CD14-positive monocyte (primary cell): ENCODE measurements around the gene EXD2. TPM values are rescaled to one million over a fixed set of nuclear protein-coding genes. Genes with fewer than 3 reads are reported as not detected.

Experiments used
- DNase-seq, 3 donors: peaks; one replicate each; pipeline ENCODE4 v3.0.0-alpha.2; 2011 to 2022
- H2AFZ ChIP-seq: 2 replicates; pipeline ENCODE4 v1.6.0; 2012; ENCODE audit warnings: mild to moderate bottlenecking, low read depth, low read length, inconsistent platforms; ENCODE audit not compliant: insufficient read depth, poor library complexity, severe bottlenecking
- H3K27ac ChIP-seq, 2 donors: 1 replicate in 1 of 2; 2 replicates in 1 of 2; pipeline ENCODE4 v1.5.1; 2012 to 2013; ENCODE audit warnings: low read length in 2 of 2, control low read depth in 1 of 2, inconsistent platforms in 1 of 2, low read depth in 1 of 2, mild to moderate bottlenecking in 1 of 2
- H3K27me3 ChIP-seq, 2 donors: one replicate each; pipeline versions ENCODE4 v1.6.0 to v1.6.1; 2011 to 2013; ENCODE audit warnings: low read length in 2 of 2; ENCODE audit not compliant: control insufficient read depth in 2 of 2, insufficient read depth in 2 of 2
- H3K36me3 ChIP-seq, 2 donors: replicated peaks in 1 of 2; 1 replicate in 1 of 2; 2 replicates in 1 of 2; pipeline versions ENCODE4 v1.5.1 to v1.6.1; 2012 to 2013; ENCODE audit warnings: low read length in 2 of 2, control low read depth in 1 of 2, inconsistent platforms in 1 of 2, mild to moderate bottlenecking in 1 of 2; ENCODE audit not compliant: insufficient read depth in 2 of 2, control insufficient read depth in 1 of 2
- H3K4me1 ChIP-seq, 2 donors: 1 replicate in 1 of 2; 2 replicates in 1 of 2; pipeline versions ENCODE4 v1.5.1 to v1.6.1; 2012 to 2013; ENCODE audit warnings: low read length in 2 of 2, control low read depth in 1 of 2, inconsistent platforms in 1 of 2, mild to moderate bottlenecking in 1 of 2, moderate library complexity in 1 of 2; ENCODE audit not compliant: insufficient read depth in 2 of 2, control insufficient read depth in 1 of 2
- H3K4me2 ChIP-seq: replicated peaks from 2 replicates; pipeline ENCODE3; 2012; ENCODE audit warnings: low read length, moderate library complexity, mild to moderate bottlenecking; ENCODE audit not compliant: poor library complexity, severe bottlenecking; ENCODE audit errors: extremely low read depth
- H3K4me3 ChIP-seq, 3 experiments: fragments of 200-600 bp in 1 of 3; sonication (generic) in 1 of 3; replicated peaks in 1 of 3; 1 replicate in 2 of 3; 2 replicates in 1 of 3; pipeline ENCODE4 v1.5.1; 2011 to 2013; ENCODE audit warnings: low read length in 3 of 3, mild to moderate bottlenecking in 3 of 3, control low read depth in 2 of 3, low read depth in 2 of 3, inconsistent platforms in 1 of 3, moderate library complexity in 1 of 3
- H3K79me2 ChIP-seq: 2 replicates; pipeline ENCODE4 v1.6.0; 2012; ENCODE audit warnings: mild to moderate bottlenecking, control low read depth, inconsistent platforms, low read length, moderate library complexity; ENCODE audit not compliant: insufficient read depth
- H3K9ac ChIP-seq: 2 replicates; pipeline ENCODE4 v1.6.0; 2017; ENCODE audit warnings: low read length, mild to moderate bottlenecking; ENCODE audit not compliant: insufficient read depth, poor library complexity, severe bottlenecking
- H3K9me3 ChIP-seq, 2 donors: replicated peaks in 1 of 2; 1 replicate in 1 of 2; 2 replicates in 1 of 2; pipeline versions ENCODE4 v1.5.1 to v1.6.1; 2012 to 2013; ENCODE audit warnings: low read length in 2 of 2, control low read depth in 1 of 2; ENCODE audit not compliant: control insufficient read depth in 1 of 2, insufficient read depth in 1 of 2
- H4K20me1 ChIP-seq: 2 replicates; pipeline ENCODE4 v1.6.0; 2012; ENCODE audit warnings: mild to moderate bottlenecking, low read length, control low read depth, moderate library complexity; ENCODE audit not compliant: insufficient read depth
- H3K27ac Mint-ChIP-seq, 7 donors: one replicate each; pipeline ENCODE4 v1.8.0; 2020; ENCODE audit warnings: mild to moderate bottlenecking in 7 of 7, mixed read lengths in 7 of 7, moderate library complexity in 6 of 7, inconsistent platforms in 2 of 7
- H3K27me3 Mint-ChIP-seq, 3 donors: one replicate each; pipeline ENCODE4 v1.8.0; 2021 to 2022; ENCODE audit warnings: low read depth in 3 of 3, mild to moderate bottlenecking in 3 of 3, mixed read lengths in 3 of 3, moderate library complexity in 3 of 3, inconsistent platforms in 1 of 3
- H3K36me3 Mint-ChIP-seq, 2 donors: one replicate each; pipeline ENCODE4 v1.8.0; 2020; ENCODE audit warnings: mixed read lengths in 2 of 2, inconsistent platforms in 1 of 2, mild to moderate bottlenecking in 1 of 2
- H3K4me1 Mint-ChIP-seq: one replicate; pipeline ENCODE4 v1.8.0; 2020; ENCODE audit warnings: mild to moderate bottlenecking, mixed read lengths
- H3K4me3 Mint-ChIP-seq, 2 donors: one replicate each; pipeline ENCODE4 v1.8.0; 2020; ENCODE audit warnings: mild to moderate bottlenecking in 2 of 2, mixed read lengths in 2 of 2, moderate library complexity in 1 of 2
- H3K9me3 Mint-ChIP-seq, 7 donors: one replicate each; pipeline ENCODE4 v1.8.0; 2020 to 2022; ENCODE audit warnings: mixed read lengths in 7 of 7, mild to moderate bottlenecking in 6 of 7, moderate library complexity in 6 of 7, inconsistent platforms in 2 of 7
- WGBS: methylation state at CpG from one replicate; pipeline ENCODE4 v1.1.5; 2013; ENCODE audit warnings: missing lambda C conversion rate; ENCODE audit not compliant: insufficient coverage; 5-methylcytosine and 5-hydroxymethylcytosine counted together
- intact Hi-C, 2 donors: fragments of 100-400 bp; cut with micrococcal nuclease; formaldehyde crosslinking; loops; one replicate each; pipeline versions ENCODE4 v1.15.0 to v1.15.1; 2023
- polyA plus RNA-seq, 3 donors: library from polyadenylated mRNA; depleted of rRNA in 1 of 3; unstranded in 2 of 3; stranded (reverse) in 1 of 3; fragments of 300-500 nt in 2 of 3; fragments of >200 nt in 1 of 3; fragmentation: Illumina TruSeq in 2 of 3; gene quantifications; 1 replicate in 2 of 3; 2 replicates in 1 of 3; pipeline ENCODE4 v1.2.3, GENCODE V29; 2012 to 2021
- TF ChIP-seq, protein P1 (sequence below): fragments of 200-600 bp; IDR thresholded peaks from one replicate; pipeline ENCODE4 v1.8.0; 2022; ENCODE audit warnings: antibody characterized with exemption, mild to moderate bottlenecking

The EXD2 gene
- polyA plus RNA-seq, 3 donors, result 2.3 to 4.0 (median 3.1) TPM

DNA sequence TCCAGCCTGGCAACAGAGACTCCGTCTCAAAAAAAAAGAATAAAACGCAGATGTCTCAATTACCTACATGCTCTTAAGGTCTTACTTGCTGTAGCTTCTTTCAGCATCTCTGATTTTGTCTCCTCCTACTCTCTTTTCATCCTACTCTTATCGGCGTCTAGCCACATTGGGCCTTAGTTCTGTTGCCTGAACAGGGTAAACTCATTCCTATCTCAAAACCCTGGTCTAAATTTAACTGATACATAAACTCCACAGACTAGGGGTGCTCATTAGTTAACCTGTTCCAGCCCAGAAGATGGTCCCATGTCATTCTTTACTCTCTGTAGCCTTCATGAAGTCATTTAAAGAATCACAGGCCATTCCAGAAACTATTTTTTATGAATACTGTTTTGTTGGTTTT is 33.6 kb downstream of the EXD2 start:
- Histone ChIP-seq H3K4me3 (no peak overlapping the region), H3K4me1 (no peaks in the 10 kb centered on the region), H3K9me3 (no peaks in the 10 kb centered on the region), H3K27ac (no peak overlapping the region), H3K27me3 (no peaks in the 10 kb centered on the region), H3K36me3 (peaks cover 0 to 7% of the 10 kb centered on the region in 2 donors), H3K4me2 (no peak overlapping the region), H3K79me2 (no peaks in the 10 kb centered on the region), H3K9ac (no peak overlapping the region), H2AFZ (no peak overlapping the region), H4K20me1 (no peaks in the 10 kb centered on the region)
- intact Hi-C loops, result no loop called here
- H3K4me1 Mint-ChIP-seq, result peaks cover 3% of the 10 kb centered on the region
- H3K36me3 Mint-ChIP-seq, result peaks cover 8 to 12% of the 10 kb centered on the region in 2 donors
- H3K27me3 Mint-ChIP-seq, result no peaks in the 10 kb centered on the region
- no peak overlapping the region for H3K27ac Mint-ChIP-seq
- TF ChIP-seq, protein P1, sequence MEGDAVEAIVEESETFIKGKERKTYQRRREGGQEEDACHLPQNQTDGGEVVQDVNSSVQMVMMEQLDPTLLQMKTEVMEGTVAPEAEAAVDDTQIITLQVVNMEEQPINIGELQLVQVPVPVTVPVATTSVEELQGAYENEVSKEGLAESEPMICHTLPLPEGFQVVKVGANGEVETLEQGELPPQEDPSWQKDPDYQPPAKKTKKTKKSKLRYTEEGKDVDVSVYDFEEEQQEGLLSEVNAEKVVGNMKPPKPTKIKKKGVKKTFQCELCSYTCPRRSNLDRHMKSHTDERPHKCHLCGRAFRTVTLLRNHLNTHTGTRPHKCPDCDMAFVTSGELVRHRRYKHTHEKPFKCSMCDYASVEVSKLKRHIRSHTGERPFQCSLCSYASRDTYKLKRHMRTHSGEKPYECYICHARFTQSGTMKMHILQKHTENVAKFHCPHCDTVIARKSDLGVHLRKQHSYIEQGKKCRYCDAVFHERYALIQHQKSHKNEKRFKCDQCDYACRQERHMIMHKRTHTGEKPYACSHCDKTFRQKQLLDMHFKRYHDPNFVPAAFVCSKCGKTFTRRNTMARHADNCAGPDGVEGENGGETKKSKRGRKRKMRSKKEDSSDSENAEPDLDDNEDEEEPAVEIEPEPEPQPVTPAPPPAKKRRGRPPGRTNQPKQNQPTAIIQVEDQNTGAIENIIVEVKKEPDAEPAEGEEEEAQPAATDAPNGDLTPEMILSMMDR, result no peak
- 100% methylated on average over 4 of the region's 4 CpGs for WGBS
- DNase-seq, result no peak
- H3K4me3 Mint-ChIP-seq, result no peak overlapping the region
- H3K9me3 Mint-ChIP-seq, result no peaks in the 10 kb centered on the region

DNA sequence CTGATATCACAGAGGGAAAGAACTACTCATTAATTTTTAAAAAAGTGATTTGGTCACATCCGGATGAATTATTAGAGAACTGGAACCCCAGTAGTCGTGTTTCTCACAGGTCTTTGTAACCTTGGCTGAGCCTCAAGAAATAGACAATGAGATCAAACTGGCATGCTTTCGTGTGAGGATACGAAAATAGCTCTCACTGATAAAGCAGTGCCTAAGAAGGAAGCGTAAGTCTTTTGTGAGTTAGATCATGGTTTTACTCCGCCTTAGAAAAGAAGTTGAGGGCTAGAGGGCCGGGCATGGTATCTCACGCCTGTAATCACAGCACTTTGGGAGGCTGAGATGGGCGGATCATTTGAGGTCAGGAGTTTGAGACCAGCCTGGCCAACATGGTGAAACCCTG is 34.9 kb downstream of the EXD2 start:
- peaks cover 11 to 13% of the 10 kb centered on the region in 2 donors for H3K36me3 Mint-ChIP-seq
- Histone ChIP-seq H2AFZ (no peak overlapping the region), H3K27ac (no peak overlapping the region), H3K4me3 (no peak overlapping the region), H3K4me1 (no peaks in the 10 kb centered on the region), H3K79me2 (no peaks in the 10 kb centered on the region), H3K4me2 (no peak overlapping the region), H3K9ac (no peak overlapping the region), H3K9me3 (no peaks in the 10 kb centered on the region), H3K27me3 (no peaks in the 10 kb centered on the region), H4K20me1 (no peaks in the 10 kb centered on the region), H3K36me3 (peaks cover 0 to 16% of the 10 kb centered on the region in 2 donors)
- 84% methylated on average over 7 of the region's 9 CpGs for WGBS
- no peak overlapping the region for H3K4me3 Mint-ChIP-seq
- DNase-seq, result no peak
- TF ChIP-seq, protein P1, result no peak
- peaks cover 0 to 3% (median 0%) of the 10 kb centered on the region in 3 donors for H3K27me3 Mint-ChIP-seq
- no peaks in the 10 kb centered on the region for H3K9me3 Mint-ChIP-seq
- intact Hi-C loops, result no loop called here
- peaks cover 3% of the 10 kb centered on the region for H3K4me1 Mint-ChIP-seq
- no peak overlapping the region for H3K27ac Mint-ChIP-seq
